HFF-Myc (cell line): ENCODE results near the gene FAM83C.
A peak's percentile ranks its signal among the peaks of the same experiment; 100 is the strongest.

Experiments used
- DNase-seq: peaks from one replicate; pipeline ENCODE4 v3.0.0-alpha.2; 2011; ENCODE audit warnings: low read depth; ENCODE audit errors: extremely low read depth
- H3K4me3 ChIP-seq: replicated peaks from 2 replicates; pipeline ENCODE4 v1.5.1; 2011; ENCODE audit warnings: low read depth, mild to moderate bottlenecking, control low read depth, low read length
- CTCF ChIP-seq: IDR thresholded peaks from 2 replicates; pipeline ENCODE4 v1.5.1; 2012; ENCODE audit warnings: mild to moderate bottlenecking, low read depth, low read length, control low read depth; ENCODE audit errors: missing control alignments

The FAM83C gene

DNA sequence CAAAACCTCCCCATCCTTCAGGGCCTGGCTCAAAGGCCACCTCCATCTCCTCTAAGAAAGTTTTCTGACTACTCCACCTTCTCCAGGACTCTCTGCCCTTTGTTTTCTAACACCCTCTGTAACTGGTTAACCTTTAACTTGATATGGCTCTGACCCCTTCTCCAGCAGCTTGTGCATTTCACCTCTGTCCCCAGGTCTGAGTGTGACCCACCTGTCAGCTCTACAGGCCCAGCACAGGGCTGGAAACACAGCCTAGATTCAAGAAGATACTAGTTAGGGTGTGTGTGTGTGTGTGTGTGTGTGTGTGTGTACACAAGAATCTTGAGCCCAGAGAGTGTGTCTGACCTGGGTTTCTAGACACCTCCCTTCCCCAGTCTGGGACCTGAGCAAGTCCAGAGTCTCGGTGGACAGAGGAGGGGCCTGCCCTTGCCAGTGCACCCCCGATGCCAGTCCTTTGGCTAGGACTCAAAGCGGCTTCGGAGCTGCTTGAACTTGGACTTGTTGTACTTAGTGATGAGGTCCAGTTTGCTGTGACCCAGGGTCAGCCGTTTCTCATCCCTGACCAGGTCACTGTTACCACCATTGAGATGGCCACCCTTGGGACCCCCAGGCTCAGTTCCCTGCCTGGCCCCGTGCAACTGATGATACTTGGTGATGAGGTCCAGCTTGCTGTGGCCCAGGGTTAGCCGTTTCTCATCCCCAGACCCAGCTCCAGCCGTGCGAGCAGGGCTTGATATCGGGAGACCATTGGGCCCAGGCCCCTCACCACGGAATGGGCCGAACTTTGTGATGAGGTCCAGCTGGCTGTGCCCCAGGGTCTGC, 5.9 kb downstream of the FAM83C start:
- TF ChIP-seq CTCF = no peak
- DNase-seq = no peak

GRCh38 chr20:35285806-35286076, 6.5 kb downstream of the FAM83C start:
- DNase-seq = no peak
- TF ChIP-seq CTCF = no peak
- peak overlapping the region; percentile 83 for H3K4me3 ChIP-seq

More for the DNA sequence above, 5.9 kb downstream of the FAM83C start:
- no peak overlapping the region for H3K4me3 ChIP-seq

- no peak for DNase-seq
- H3K4me3 ChIP-seq = peak overlapping the region; percentile 83
- TF ChIP-seq CTCF = no peak
Measured at GRCh38 chr20:35284992-35285805, 7.0 kb downstream of the FAM83C start.

GRCh38 chr20:35284267-35284991, 7.8 kb downstream of the FAM83C start, which contains the start of gene EIF6:
Gene EIF6, minus strand, starts transcription at chr20:35284772. Its CDS starts 285 bp downstream, at chr20:35284487.
- H3K4me3 ChIP-seq = peak within 1 kb of the TSS; percentile 83
- DNase-seq = peak; percentile 74
- no peak for TF ChIP-seq CTCF

- TF ChIP-seq CTCF = no peak
- DNase-seq = no peak
- peak overlapping the region; percentile 83 for H3K4me3 ChIP-seq
Measured at GRCh38 chr20:35283441-35284266, 8.6 kb downstream of the FAM83C start.

DNA sequence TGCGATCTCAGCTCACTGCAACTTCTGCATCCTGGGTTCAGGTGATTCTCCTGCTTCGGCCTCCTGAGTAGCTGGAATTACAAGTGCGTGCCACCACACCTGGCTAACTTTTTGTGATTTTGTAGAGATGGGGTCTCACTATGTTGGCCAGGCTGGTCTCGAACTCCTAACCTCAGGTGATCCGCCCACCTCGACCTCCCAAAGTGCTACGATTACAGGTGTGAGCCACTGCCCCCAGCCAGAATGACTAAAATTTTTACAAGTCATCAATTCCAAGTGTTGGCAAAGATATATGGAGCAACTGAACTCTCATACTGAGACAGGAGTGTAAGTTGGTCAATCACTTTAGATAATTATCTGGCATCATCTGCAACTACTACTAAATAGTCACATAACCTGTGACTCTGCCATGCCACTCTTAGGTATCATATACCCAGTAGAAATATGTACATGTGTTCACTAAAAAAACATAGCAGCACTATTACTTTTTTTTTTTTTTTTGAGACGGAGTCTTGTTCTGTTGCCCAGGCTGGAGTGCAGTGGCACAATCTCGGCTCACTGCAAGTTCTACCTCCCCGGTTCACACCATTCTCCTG, 10.6 kb downstream of the FAM83C start:
- DNase-seq = no peak
- TF ChIP-seq CTCF = no peak
- no peak overlapping the region for H3K4me3 ChIP-seq
